HG03135 (cell line): Measurements from ENCODE around the gene MEF2A.
"Not testable (repeated sequence)": the region's sequence is repeated elsewhere in the genome, so short reads cannot be mapped to it uniquely, and the experiment has no call there.

ENCODE experiments used
- ATAC-seq: cut with Tn5 transposase; IDR thresholded peaks from one replicate; pipeline ENCODE4 v1.9.1; 2021; ENCODE audit warnings: mild to moderate bottlenecking, moderate library complexity; ENCODE audit not compliant: unreplicated experiment

MEF2A gene

GRCh38 chr15:99727330-99727729 lies 161.5 kb downstream of the MEF2A start:
- ATAC-seq = no peak

- ATAC-seq = no peak
These were observed 161.9 kb downstream of the MEF2A start for GRCh38 chr15:99727733-99728132.

- ATAC-seq = no peak
These were observed 163.1 kb downstream of the MEF2A start for GRCh38 chr15:99728916-99729315.

DNA sequence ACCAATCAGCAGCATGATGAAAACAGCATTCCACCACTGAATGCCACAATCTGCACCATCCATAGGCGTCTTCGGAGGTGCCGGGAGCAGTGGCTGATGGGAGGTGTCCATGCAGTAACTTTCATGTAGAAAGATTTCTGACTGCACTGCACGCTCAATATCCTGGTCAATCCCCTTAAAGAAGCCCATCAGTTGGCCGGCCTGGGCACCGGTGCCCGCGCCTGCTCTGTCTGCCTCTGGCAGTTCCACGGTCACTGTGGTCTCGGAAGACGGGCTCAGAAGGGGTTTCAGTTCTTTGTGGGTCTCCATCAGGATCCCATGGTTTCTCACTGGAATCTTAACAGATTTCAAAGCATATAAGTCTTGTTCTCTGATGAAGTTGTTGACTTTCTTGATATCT lies 163.5 kb downstream of the MEF2A start:
- ATAC-seq = no peak

- no peak for ATAC-seq
These were observed 164.1 kb downstream of the MEF2A start for GRCh38 chr15:99729920-99730319.

DNA sequence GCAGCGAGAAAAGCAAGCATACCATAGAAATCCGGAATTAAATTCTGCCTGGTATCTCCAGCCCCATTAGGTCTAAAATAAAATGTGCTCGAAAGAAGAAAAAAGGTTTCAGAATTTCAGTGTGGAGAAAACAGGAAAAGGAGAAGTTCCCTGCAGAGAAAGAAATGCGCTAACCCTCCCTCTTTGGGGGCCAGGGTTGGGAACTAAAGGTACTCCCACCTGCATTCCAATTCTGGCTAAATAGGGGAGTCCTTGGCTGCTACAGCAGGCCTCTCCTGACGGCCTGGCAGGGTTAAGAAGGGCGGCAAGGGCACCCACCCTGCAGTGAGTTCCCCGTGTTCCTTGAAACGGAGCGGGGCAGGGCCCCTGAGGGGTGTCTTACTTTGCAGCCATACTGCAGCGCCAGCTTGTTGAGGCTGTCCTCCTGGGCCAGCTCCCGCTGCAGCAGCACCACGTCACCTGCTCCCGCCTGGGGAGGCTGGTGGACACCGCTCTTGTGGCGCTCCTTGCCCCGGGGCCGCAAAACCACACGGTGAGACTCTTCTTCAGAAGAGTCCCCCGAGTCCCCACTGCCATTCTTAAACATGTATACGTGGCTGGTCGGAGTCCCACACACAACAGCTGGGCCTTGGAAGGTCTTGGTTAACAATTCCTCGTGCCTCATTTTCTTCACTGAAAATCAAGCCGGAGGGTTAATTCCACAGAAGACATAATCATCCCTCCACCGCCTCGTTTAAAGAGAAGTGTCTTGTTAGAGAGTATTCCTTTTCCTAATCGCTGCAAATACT lies 165.7 kb downstream of the MEF2A start:
- ATAC-seq = no peak

DNA sequence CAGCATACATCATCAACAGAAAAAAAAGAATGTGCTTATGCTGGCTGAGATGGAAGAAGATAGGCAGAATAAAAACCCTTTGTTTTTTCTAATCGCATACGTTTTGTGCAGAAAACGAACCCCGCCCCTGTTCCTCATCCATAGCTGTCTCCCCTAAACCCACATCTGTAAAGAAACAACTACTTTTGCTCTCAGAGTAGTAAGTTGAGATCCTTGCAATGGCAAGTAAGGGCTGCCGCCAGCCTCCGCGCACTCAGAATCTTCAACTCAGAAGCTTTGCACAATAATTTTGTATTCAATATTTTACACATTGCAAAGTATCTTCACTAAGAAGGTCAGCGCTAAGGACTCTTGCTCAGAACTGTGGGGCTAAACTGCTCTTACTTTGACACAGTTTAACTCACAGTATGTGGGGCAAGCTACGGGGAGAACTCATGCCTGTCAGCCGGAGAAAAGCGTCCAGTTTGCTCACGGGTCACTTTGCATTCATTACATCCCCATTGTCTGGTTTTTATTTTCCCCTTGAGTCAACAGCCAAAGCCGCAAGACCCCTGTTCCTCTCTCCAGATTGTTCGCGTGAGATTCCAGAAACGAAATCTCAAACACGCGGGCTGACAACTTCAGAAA lies 166.5 kb downstream of the MEF2A start:
- ATAC-seq = no peak

GRCh38 chr15:99732751-99733267 lies 167.0 kb downstream of the MEF2A start:
- ATAC-seq = peak; percentile 28

- peak; percentile 98 for ATAC-seq
These were observed 167.7 kb downstream of the MEF2A start, which contains the start of gene LYSMD4 for GRCh38 chr15:99733268-99734039. Gene LYSMD4, minus strand, starts transcription at chr15:99733437. Its CDS starts 1,438 bp downstream, at chr15:99731999.

- not testable (repeated sequence) for ATAC-seq
These were observed 168.2 kb downstream of the MEF2A start for GRCh38 chr15:99734040-99734291.

- ATAC-seq = no peak
These were observed 168.8 kb downstream of the MEF2A start for GRCh38 chr15:99734575-99734974.

DNA sequence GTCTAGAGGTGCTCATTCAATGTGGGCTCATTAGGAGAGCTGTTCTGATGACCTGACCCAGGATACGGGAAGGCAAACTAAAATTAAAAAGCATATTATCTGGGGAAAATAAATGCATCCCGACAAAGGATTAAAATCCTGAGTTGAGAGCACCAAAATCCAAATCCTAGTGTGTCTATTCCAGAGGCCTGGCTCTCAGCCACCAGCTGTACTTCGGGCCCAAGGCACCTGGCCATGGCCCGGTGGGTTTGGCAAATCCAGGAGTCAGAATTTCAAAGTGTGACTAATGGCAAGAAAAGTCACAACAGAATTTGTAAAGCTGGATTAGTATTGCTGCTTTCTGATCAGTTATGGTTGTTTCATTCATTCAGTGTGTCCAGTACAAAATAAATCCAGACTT lies 170.1 kb downstream of the MEF2A start:
- ATAC-seq = no peak

DNA sequence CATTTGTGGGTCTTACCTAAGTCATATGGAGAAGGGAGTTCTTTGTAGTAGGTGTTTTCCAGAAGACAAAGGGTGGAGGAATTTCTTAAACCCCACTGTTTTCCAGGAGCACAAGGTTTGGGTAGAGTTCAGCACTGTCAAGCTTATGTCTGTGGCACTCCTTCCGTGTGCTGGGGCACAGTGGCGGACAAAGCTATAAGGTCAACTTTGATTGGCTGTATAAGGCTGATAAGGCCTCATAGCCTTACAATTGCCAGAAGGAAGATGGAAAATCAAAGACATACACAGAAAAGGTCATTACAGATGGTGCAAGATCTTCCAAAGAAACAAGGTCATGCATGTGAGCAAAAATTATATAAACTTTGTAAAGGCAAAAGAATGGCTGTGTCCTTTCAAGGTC lies 170.9 kb downstream of the MEF2A start:
- ATAC-seq = no peak

DNA sequence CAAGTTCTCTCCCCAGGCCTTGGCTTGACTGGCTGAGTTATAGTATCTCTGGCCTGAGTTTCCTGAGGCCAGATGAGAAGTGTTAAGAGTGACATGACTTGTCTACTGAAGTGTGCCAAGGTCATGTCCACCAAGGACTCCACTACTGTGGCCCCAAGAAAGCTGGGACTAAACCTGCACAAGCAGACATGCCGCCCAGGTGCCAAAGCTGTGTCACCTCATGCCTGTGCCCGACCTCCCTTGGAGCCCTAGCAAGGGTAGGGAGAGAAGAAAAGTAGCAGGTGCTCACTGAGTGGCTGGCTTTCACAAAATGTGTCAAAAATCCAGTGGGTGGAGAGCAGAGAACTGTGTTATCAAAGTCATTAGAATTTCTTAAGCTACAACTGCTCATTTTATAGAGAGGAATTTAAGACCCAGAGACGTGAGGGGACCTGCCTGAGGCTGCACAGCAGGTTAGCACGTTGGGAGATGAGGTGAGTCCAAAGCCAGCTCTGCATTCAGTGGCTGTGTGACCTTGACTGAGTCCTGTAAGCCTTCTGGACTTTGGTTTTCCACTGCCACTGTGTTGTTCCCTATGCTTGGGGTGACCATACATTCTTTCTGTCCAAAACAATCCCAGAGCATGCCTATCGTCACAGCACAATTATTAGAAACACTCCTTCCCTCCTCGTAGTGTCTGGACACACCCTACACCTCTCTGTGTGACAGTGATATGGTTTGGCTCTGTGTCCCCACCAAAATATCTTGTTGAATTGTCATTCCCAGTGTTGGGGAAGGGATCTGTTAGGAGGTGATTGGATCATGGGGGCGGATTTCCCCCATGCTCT lies 172.4 kb downstream of the MEF2A start:
- ATAC-seq = no peak

- ATAC-seq = no peak
These were observed 176.1 kb downstream of the MEF2A start for GRCh38 chr15:99741835-99742234.

GRCh38 chr15:99744142-99744541 lies 178.4 kb downstream of the MEF2A start:
- ATAC-seq = no peak

- ATAC-seq = no peak
These were observed 179.7 kb downstream of the MEF2A start for GRCh38 chr15:99745370-99746086.

- ATAC-seq = no peak
These were observed 183.6 kb downstream of the MEF2A start for GRCh38 chr15:99749386-99749785.

GRCh38 chr15:99750326-99750725 lies 184.5 kb downstream of the MEF2A start:
- not testable (repeated sequence) for ATAC-seq

DNA sequence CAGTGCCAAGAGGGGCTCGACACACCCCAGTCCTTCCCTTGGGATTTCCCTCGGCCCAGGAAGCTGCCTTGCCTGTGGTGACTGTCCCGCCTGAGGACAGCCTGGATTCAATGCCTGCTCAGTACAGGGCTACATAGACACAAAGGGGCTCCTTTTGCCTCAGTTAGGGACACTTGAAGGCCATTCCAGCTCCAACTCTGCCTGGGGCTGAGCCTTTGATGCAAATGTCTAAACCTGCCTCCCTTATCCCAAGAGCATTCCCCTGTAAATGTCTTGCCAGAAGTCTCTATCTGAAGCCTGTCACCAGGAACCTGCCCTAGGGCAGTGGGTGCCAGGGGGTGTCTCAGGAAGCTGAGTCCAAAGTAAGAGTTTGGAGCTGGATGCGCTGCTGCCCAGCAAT lies 186.8 kb downstream of the MEF2A start:
- ATAC-seq = no peak
